Calu3 (cell line): ENCODE measurements around the gene OR5M8. TPM values are rescaled to one million over a fixed set of nuclear protein-coding genes. Genes with fewer than 3 reads are reported as not detected.

Experiments
- BruUV-seq: library from RNA; stranded (reverse); fragments of 400-500 nt; replicated peaks from 2 replicates; lab custom pipeline; 2021; lab: Mats Ljungman, UMichigan
- CTCF ChIA-PET: fragments of 300-600 bp; sonication (Branson Sonifier 250); formaldehyde crosslinking; loops from one replicate; lab custom pipeline; 2022; ENCODE audit warnings: antibody characterized with exemption; lab: Charles Lee
- DNase-seq: peaks from one replicate; pipeline ENCODE4 v3.0.0; 2022
- H3K27ac Mint-ChIP-seq: one replicate; pipeline ENCODE4 v1.8.0; 2022; ENCODE audit warnings: mixed read lengths; ENCODE audit not compliant: unreplicated experiment
- H3K27me3 Mint-ChIP-seq: one replicate; pipeline ENCODE4 v1.8.0; 2022; ENCODE audit warnings: mixed read lengths; ENCODE audit not compliant: unreplicated experiment
- H3K36me3 Mint-ChIP-seq: one replicate; pipeline ENCODE4 v1.8.0; 2022; ENCODE audit warnings: mild to moderate bottlenecking, moderate library complexity, mixed read lengths; ENCODE audit not compliant: insufficient read depth, unreplicated experiment
- H3K4me1 Mint-ChIP-seq: one replicate; pipeline ENCODE4 v1.8.0; 2022; ENCODE audit warnings: mild to moderate bottlenecking, low read depth, mixed read lengths; ENCODE audit not compliant: unreplicated experiment
- H3K4me3 Mint-ChIP-seq: one replicate; pipeline ENCODE4 v1.8.0; 2022; ENCODE audit warnings: mild to moderate bottlenecking, low read depth, moderate library complexity, mixed read lengths; ENCODE audit not compliant: unreplicated experiment
- H3K9me3 Mint-ChIP-seq: one replicate; pipeline ENCODE4 v1.8.0; 2022; ENCODE audit warnings: low read depth, mixed read lengths; ENCODE audit not compliant: unreplicated experiment
- CTCF ChIP-seq: fragments of 200-600 bp; IDR thresholded peaks from one replicate; pipeline ENCODE4 v1.8.0; 2022; ENCODE audit warnings: antibody characterized with exemption; ENCODE audit not compliant: unreplicated experiment
- intact Hi-C: fragments of 100-400 bp; cut with micrococcal nuclease; formaldehyde crosslinking; loops from one replicate; pipeline ENCODE4 v1.10.0; 2022; ENCODE audit not compliant: unreplicated experiment
- total RNA-seq: library from RNA; stranded (reverse); gene quantifications from 2 replicates; pipeline ENCODE4 v1.2.3, GENCODE V29; 2022

OR5M8 gene
- total RNA-seq, 1 experiment from 2014 or later = not detected

DNA sequence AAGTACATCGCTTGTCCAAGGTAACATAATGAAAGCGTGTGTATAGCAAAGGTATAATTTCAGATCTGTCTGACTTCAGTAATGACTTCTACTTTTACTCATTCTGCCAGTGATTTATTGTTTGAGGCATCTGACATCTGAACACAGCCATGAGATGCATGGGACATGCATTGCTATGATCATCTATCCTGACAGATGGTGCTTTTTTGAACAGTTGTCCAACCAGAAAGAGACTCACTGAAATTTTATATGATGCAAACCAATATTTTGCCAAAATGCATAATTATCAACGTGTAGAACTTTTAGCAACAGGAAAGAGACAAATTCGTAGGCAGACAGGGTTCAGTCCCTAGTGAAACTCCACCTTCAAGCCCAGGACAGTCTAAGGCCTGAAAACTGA is 37.6 kb downstream of the OR5M8 start:
- BruUV-seq = no TSS peak
- H3K4me3 Mint-ChIP-seq = no peak overlapping the region

More for the DNA sequence above, 37.6 kb downstream of the OR5M8 start:
- no peak overlapping the region for H3K27ac Mint-ChIP-seq
- H3K27me3 Mint-ChIP-seq = no peaks in the 10 kb centered on the region
- intact Hi-C loops = no loop called here
- DNase-seq = no peak
- H3K36me3 Mint-ChIP-seq = no peaks in the 10 kb centered on the region
- peaks cover 7% of the 10 kb centered on the region for H3K9me3 Mint-ChIP-seq
- H3K4me1 Mint-ChIP-seq = no peaks in the 10 kb centered on the region
- CTCF ChIA-PET = no interaction called here
- no peak for TF ChIP-seq CTCF

Other genes with a start within 250 kb of the OR5M8 start
- not detected in 2 replicates for gene OR5T3, start 239.1 kb downstream of the OR5M8 start, total RNA-seq
- gene OR5T1, start 217.2 kb downstream of the OR5M8 start, total RNA-seq = not detected in 2 replicates
- gene OR8H1, start 199.1 kb downstream of the OR5M8 start, total RNA-seq = not detected in 2 replicates
- not detected in 2 replicates for gene OR8K3, start 176.2 kb downstream of the OR5M8 start, total RNA-seq
- not detected in 2 replicates for gene OR8K1, start 145.3 kb downstream of the OR5M8 start, total RNA-seq
- not detected in 2 replicates for gene OR8J1, start 137.1 kb downstream of the OR5M8 start, total RNA-seq
- not detected in 2 replicates for gene OR8U1, start 115.7 kb downstream of the OR5M8 start, total RNA-seq
- not detected in 2 replicates for gene OR5AL1, start 78.7 kb downstream of the OR5M8 start, total RNA-seq
- not detected in 2 replicates for gene OR5M3, start 18.0 kb downstream of the OR5M8 start, total RNA-seq
- gene OR5M11, start 51.9 kb upstream of the OR5M8 start, total RNA-seq = not detected in 2 replicates
- gene OR5M10, start 86.4 kb upstream of the OR5M8 start, total RNA-seq = not detected in 2 replicates
- gene OR5M1, start 123.5 kb upstream of the OR5M8 start, total RNA-seq = not detected in 2 replicates
- not detected in 2 replicates for gene OR5AP2, start 151.1 kb upstream of the OR5M8 start, total RNA-seq
- gene OR5AR1, start 172.3 kb upstream of the OR5M8 start, total RNA-seq = not detected in 2 replicates
- gene OR9G1, start 207.7 kb upstream of the OR5M8 start, total RNA-seq = not detected in 2 replicates